Kasumi-1 (cell line): ENCODE measurements around the gene NRXN3.

ENCODE experiments used
- DNase-seq, 2 experiments: peaks; one replicate each; lab custom pipeline; 2025; lab: John Stamatoyannopoulos, UW

NRXN3 gene

GRCh38 chr14:79476552-79476951, 1306.4 kb downstream of the NRXN3 start:
- no peak for DNase-seq

GRCh38 chr14:79480212-79480611, 1310.0 kb downstream of the NRXN3 start:
- DNase-seq, result no peak

- no peak for DNase-seq
Measured at GRCh38 chr14:79482825-79483224, 1312.7 kb downstream of the NRXN3 start.

DNA sequence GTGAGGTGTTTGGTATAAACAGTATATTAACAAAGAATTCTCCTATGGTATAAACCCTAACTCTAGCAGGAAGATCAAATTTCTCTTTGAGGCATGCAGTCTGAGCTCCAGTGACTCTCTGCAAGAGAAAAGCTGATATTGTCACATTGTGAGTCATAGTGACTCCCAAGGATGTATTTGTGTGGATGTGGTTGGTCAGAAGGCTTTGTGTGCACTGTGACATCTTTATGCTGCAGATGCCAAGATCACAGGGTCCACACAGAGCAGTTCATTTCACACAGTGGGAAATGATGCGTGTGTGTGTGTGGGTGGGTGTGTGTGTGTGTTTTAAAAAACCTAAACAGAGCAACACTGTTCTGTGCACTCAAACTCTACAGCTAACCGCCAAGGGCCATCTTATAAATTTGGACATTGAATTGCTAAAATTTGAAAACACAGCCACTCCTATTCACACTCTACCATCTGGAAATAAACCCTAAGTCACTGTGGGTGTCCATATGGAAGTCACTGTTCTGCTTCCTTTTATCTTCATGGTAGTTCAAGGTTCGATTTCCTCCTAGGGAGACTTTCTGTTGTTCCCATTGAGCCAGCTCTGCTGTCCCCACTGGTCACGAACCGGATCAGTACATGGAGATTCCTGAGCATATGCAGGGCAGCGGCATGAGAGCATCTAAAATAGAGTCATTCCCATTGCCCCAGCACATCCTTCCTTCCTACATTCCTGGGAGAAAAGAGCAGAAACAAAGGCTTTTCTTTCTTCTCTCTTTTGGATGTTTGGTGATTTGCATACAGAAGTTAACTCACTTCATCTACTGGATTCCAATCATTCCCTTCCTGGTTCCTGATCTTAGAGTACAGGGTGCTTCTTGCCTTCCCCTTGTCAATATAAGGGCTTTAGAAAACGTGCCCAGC, 1313.6 kb downstream of the NRXN3 start:
- no peak for DNase-seq

- no peak for DNase-seq
Measured at GRCh38 chr14:79487632-79488031, 1317.5 kb downstream of the NRXN3 start.

DNA sequence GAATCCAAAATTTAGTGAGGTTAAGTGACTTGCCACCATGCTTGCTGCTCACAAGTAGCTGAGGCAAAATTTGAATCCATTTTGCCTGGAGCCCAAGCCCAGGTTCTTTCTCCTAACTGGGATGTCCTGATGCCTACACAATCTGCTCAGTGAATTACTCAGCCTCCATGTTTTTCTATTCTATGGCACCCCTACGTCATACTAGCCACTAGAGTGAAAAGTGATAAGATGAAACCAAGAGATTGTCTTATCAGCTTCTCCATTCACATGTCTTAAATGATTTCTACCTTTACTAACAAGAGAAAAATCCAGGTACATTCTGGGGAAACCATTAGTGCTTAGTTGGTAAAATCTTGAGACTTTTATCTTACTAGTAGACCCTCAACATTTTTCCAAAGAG, 1321.0 kb downstream of the NRXN3 start:
- no peak for DNase-seq

DNA sequence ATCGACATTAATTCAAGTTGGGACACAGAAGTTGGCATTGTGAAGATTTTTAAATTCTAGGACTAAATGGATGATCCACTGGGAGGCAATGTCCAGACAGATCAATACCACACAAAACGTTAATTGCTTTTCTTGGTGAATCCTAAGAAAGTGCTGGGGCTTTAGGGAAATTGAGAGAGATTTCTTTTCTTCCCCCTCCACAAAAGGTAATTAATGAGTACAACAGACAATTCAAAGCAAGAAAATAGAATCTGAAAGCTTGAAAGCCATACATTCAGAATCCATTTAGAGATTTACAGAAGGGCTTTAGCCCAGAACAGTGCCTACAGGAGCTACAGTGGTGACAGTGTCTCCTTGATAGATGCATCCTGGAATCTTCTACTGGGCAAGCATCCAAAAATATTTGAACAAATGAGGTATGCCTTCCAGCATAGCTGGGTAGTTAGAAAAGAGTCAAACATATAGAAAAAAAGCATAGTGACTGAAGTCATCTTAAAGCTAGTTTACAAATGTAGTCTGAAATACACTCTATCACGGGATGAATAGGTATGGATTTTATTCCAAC, 1323.0 kb downstream of the NRXN3 start:
- DNase-seq, result no peak

DNA sequence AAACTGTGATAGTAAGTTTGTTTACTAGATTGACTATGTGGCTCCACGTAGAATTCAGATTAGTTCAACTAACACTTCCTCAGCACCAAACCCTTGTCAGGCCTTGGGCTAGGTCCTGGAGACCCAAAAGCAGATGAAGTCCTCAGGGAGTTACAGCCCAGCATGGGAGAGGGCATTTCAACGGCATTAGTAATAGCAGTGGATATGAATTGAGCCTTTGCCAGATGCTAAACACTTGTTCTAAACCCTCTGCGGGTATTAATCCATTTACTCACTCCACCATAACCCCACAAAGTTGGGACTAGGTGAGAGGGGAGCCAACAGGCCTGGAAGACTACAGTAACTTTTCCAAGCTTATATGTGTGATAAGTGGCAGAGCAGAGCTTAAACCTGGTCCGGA, 1326.5 kb downstream of the NRXN3 start:
- DNase-seq, result no peak

GRCh38 chr14:79500489-79500888, 1330.3 kb downstream of the NRXN3 start:
- DNase-seq, result no peak

GRCh38 chr14:79502136-79502750, 1332.1 kb downstream of the NRXN3 start:
- DNase-seq, result no peak

DNA sequence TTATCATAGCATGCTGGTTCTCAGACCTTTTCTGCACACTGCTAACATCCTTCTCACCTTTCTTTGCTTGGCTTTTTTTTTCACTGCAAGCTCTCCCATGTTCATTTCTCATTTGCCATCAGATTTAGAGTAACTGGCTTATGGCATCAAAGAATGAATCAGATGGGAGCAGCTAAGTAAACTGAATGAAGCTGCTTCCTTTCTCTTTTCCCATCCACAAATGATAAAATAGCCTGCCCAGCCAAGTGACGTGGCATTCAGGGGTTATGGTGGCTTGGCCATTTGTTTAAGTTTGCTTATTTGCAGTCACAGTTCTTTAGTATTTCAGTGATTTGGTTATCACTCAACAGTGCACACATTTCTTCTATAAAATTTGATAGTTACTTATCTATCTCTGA, 1332.6 kb downstream of the NRXN3 start:
- DNase-seq, result no peak

GRCh38 chr14:79510659-79511058, 1340.5 kb downstream of the NRXN3 start:
- no peak for DNase-seq

DNA sequence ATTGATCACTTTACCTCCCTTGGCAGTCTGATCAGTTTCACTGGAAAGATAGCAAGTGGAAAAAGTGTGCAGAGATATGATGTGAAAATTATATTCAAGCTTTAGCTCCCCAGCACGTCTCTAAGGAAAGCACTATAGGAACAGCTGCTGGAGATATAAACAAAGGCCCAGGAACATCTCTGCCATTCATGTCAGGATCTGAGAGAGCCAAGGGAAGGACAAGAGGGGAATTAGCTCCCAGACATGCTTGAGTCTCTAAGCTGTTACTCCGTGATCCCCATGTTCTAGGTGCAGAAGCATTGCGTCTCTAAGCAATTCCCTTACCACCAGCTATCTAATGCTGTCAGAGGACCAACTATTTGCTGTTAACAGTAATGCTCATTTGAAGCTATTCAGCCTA, 1341.0 kb downstream of the NRXN3 start:
- DNase-seq, result no peak

DNA sequence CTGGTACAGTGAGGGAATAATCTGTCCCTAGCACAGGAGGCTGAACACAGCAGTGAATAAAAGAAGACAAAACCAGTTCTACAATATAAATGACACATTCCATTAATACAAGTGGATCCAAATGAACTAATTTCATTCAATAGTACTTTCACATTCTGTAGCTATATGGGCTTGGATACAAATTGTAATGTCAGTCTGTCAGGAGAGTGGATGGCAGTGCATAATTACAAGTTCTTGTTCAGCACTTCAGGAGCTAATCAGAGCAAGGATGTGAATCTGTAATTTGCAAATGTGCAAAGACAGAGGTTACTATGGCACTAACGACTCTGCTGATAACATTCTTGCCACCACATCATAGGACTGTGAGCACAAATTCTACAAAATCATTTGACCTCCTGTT, 1343.3 kb downstream of the NRXN3 start:
- no peak for DNase-seq

GRCh38 chr14:79514700-79515099, 1344.5 kb downstream of the NRXN3 start:
- no peak for DNase-seq

DNA sequence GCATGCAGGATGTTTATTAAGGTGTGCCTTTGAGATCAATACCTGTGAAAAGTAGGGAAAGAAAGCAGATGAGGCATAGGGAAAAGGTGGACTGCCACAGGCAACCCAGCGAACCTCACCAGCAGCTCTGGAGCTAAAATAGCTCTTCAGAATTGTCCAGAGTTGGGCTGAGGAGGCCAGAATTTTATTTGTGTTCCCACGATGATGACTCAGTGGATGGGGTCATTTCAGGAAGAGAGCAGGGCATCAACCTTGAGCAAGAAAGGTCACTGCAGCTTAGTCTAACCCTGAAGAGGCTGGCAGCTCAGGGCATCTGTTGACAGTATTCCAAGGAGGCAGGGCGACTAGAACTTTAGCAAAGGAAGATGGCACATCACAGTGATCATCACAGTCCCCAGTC, 1345.0 kb downstream of the NRXN3 start:
- no peak for DNase-seq

- no peak for DNase-seq
Measured at GRCh38 chr14:79516009-79516408, 1345.8 kb downstream of the NRXN3 start.

- no peak for DNase-seq
Measured at GRCh38 chr14:79525416-79525815, 1355.2 kb downstream of the NRXN3 start.

DNA sequence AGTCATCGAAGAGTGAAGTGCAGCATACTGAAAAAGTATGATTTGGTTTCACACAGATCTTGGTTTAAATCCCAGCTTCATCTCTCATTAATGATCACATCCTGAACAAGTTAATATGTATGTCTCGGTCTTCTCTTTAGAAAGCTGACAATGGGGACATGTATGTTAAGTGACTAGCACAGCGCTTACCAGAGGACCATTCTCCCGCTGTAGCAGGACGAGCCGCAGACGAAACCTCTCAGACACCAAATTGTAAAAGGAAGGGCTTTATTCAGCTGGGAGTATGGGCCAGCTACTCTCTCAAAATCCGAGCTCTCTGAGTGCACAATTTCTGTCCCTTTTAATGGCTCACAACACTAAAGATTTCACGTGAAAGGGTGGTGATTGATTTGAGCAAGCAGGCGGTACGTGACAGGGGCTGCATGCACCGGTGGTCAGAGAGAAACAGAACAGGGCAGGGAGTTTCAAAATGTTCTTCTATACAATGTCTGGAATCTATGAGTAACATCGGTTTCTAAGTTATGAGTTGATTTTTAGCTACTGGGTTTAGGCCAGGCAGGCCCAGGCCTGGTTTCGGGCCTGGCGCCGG, 1358.7 kb downstream of the NRXN3 start:
- DNase-seq, result no peak

- no peak for DNase-seq
Measured at GRCh38 chr14:79530555-79530954, 1360.4 kb downstream of the NRXN3 start.

- DNase-seq, result no peak
Measured at GRCh38 chr14:79534703-79535353, 1364.7 kb downstream of the NRXN3 start.

DNA sequence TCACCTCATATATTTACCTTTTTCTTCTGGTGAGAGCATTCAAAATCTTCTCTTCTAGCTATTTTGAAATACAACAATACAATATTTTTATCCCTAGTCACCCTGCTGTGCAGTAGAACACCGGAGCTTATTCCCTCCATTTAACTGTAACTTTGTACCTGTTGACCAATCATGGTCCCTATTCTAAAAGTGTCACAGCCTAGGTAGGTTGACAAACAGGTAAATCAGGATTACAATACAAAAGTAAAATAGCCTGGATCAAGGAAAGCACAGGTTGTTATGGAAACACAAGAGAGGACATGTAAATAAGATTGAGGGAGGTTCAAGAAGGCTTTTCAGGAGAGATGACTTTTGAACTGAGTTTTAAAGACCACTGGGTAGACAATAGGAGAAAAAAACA, 1370.2 kb downstream of the NRXN3 start:
- DNase-seq, result no peak
